Measurements from ENCODE around the gene HIPK2. TPM values are rescaled to one million over a fixed set of nuclear protein-coding genes. Genes with fewer than 3 reads are reported as not detected.

HIPK2 gene
- total RNA-seq, 2 experiments from 2014 or later = 22.5 to 27.5 TPM

DNA sequence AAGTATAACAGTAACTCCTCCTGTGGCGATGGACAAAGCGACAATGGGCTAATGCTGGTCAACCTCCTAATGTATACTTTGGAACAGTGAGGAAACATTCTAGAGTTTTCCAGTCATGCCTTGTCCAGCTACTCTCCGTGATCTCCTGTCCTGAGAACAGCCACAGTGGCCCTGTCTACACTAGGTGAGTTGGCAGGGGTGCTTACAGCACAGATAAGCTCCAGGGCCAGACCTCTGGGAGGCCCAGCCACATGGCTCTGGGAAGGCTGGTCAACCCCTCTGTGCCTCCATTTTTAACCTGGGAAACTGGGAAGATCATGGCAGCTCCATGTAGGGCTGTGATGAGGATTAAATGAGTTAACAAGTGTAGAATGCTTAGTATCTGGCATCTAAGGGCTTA lies 197.4 kb downstream of the HIPK2 start:
- no peaks in the 10 kb centered on the region for H3K9me3 Mint-ChIP-seq
- peaks cover 20% of the 10 kb centered on the region for H3K4me1 Mint-ChIP-seq
- H3K4me3 Mint-ChIP-seq = no peak overlapping the region
- no peak overlapping the region for H3K27ac Mint-ChIP-seq
- no peaks in the 10 kb centered on the region for H3K27me3 Mint-ChIP-seq
- ChIA-PET CTCF (interaction anchor here (1.4 to 2.2 kb wide), 4 partner anchors 9 to 570 kb away, joined by 3 to 8 read pairs (median 4); no protein-coding TSS in a partner anchor), POLR2A (no interaction called here)
- H3K36me3 Mint-ChIP-seq (ENCODE audit: low read depth) = no peaks in the 10 kb centered on the region
- DNase-seq = no peak

DNA sequence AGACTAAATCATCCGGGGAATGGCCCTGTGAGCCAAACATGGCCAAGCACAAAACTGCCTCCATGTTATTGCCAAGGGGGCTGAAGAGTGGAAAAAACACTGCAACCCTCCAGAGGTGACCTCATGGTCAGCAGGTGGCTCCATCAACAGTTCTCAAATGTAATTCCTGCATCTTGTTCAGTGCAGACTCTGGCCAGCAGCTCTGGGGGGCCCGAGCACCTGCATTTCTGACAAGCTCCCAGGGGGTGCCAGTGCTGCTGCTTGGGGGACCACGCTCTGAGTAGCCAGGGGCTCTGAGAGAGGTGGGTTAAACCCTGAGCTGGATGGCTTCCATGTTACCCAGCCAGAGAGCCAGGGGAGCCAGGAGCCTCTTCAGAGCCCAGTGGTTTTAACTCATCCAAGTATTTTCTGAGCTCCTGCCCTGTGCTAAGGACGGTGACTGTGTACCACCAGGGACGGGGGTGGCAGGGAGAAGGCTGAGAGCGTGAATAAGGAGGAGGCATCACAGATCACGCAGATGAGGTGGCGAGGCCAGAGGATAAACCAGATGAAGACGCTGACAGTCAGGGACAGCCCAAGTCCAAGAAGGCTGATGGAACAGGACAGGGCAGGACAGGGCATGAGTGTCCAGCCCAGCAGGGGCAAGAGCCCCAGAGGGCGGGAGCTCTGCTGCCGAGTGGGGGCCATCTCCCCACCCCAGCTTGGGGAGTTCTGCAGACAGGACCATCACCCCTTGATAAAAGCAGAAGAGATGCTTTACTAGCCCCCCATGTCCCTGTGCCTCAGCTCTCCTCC lies 201.4 kb downstream of the HIPK2 start:
- Mint-ChIP-seq H3K36me3 (ENCODE audit: low read depth) (peaks cover 6% of the 10 kb centered on the region), H3K4me1 (no peaks in the 10 kb centered on the region), H3K4me3 (no peak overlapping the region), H3K27me3 (no peaks in the 10 kb centered on the region), H3K9me3 (no peaks in the 10 kb centered on the region), H3K27ac (no peak overlapping the region)
- CTCF ChIA-PET = interaction anchor here (1.4 to 1.7 kb wide), 2 partner anchors 8 to 31 kb away, joined by 3 read pairs; no protein-coding TSS in a partner anchor
- POLR2A ChIA-PET = no interaction called here
- no peak for DNase-seq

DNA sequence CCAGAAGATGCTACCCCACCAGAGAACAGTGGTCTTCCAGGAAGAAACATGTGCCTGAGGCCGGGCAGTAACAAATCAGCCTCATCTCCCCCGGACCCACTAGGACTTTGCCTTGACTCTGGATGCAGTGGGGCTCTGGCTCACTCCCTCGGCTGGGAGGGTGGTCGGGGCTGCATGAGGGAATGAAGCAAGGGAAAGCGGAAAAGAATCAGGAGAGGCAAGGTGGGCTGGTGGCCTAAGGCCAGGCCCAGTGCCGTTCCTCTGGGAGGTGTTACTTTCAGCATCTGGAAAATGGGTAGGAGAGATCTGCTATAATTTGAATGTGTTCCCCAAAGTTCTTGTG lies 202.5 kb downstream of the HIPK2 start:
- CTCF ChIA-PET = interaction anchor here (1.0 to 1.7 kb wide), 3 partner anchors 9 to 30 kb away, joined by 3 read pairs; no protein-coding TSS in a partner anchor
- no peaks in the 10 kb centered on the region for H3K27me3 Mint-ChIP-seq
- H3K36me3 Mint-ChIP-seq (ENCODE audit: low read depth) = peaks cover 6% of the 10 kb centered on the region

DNA sequence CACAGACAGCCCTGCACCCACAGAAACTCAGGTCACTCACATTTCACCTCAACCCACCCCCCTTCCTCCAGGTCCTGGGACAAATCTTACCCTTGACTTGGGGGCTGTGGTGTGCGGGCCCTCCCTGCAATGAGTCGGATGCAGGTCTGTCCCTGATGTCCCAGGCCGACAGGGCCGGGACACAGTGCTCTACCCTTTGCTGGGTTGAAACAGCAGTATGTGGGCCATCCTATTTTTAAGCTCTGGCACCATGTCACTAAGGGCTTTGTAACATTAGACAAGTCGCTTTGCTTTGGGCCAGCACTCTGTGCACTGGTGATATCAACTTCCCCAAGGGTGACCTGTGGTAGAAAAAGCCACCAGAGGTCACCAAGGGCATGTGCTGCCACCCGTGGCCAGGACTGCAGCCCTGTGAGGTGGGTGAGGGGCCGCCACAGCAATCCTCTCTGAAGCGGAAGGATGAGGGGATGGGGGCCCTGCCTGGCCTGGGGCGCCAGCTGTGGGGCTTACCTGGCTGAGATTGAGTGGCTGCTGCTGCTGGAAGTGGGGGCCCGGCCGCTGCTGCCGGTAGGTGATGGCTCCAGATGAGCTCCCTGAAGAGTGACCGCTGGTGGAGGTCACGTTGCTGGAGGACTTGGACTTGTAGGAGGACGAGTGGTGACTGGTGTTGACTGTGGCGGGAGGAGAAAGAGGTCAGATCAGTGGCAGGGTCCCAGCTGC lies 203.0 kb downstream of the HIPK2 start:
- DNase-seq = no peak
- peaks cover 6% of the 10 kb centered on the region for H3K36me3 Mint-ChIP-seq (ENCODE audit: low read depth)
- CTCF ChIA-PET = interaction anchor here (1.0 to 1.4 kb wide), 2 partner anchors 27 to 29 kb away, joined by 3 read pairs; no protein-coding TSS in a partner anchor
- no peaks in the 10 kb centered on the region for H3K4me1 Mint-ChIP-seq
- no peak overlapping the region for H3K27ac Mint-ChIP-seq
- H3K27me3 Mint-ChIP-seq = no peaks in the 10 kb centered on the region
- POLR2A ChIA-PET = no interaction called here
- no peaks in the 10 kb centered on the region for H3K9me3 Mint-ChIP-seq
- H3K4me3 Mint-ChIP-seq = no peak overlapping the region

More for the DNA sequence above, 202.5 kb downstream of the HIPK2 start:
- Mint-ChIP-seq H3K9me3 (no peaks in the 10 kb centered on the region), H3K4me3 (no peak overlapping the region), H3K27ac (no peak overlapping the region), H3K4me1 (no peaks in the 10 kb centered on the region)
- POLR2A ChIA-PET = no interaction called here
- no peak for DNase-seq

DNA sequence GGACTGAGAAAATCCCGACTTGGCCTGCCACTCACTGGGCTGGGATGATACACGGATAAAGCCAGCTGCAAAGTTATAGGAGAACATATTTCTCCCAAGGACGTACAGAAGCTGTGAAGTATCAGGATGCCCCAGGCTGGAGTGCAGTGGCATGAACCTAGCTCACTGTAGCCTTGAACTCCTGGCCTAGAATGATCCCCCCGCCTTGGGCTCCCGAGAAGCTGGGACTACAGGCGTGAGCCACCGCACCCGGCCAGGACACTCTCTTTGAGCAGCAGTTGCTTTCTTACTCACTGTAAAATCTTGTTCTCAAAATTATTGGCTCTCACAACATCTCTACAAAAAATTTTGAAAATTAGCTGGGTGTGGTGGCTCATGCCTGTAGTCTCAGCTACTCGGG lies 203.9 kb downstream of the HIPK2 start:
- Mint-ChIP-seq H3K27me3 (no peaks in the 10 kb centered on the region), H3K36me3 (ENCODE audit: low read depth) (peaks cover 6% of the 10 kb centered on the region), H3K4me1 (no peaks in the 10 kb centered on the region), H3K27ac (peak overlapping the region; percentile 46), H3K9me3 (no peaks in the 10 kb centered on the region), H3K4me3 (no peak overlapping the region)
- ChIA-PET CTCF (interaction anchor here (0.6 to 0.7 kb wide), 3 partner anchors 15 to 76 kb away, joined by 3 to 4 read pairs (median 3); no protein-coding TSS in a partner anchor), POLR2A (no interaction called here)
- DNase-seq = no peak

DNA sequence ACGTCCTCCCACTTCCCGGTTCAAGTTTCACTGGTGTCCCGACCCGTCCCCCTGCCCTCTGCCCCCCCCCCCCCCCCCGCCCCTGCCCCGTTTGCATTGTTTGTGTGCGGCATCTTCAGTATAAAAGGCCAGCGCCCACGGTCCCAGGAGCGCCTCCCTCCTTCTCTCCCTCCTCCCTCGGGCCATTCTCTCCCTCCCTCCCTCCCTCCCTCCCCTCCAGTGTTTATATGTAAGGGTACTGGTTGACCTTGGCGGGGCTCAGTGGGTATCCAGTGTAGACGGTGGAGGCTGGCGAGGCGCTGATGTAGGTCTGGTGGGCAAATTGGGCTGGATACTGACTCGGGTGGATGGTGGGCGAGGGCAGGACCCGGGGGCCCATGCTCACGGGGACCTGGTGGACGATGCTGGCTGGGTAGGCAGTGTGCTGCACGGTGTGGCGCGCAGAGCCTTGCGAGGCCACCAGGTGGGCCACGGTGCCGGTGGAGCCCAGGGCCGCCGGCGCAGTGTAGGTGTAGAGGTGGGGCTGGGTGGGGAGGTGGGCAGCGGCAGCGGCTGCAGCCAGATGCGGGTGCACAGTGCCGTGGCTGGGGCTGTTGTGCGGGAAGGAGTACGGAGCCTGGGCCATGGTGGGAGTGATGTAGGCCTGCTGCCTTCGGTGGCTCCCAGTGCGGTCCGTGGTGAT lies 205.0 kb downstream of the HIPK2 start:
- Mint-ChIP-seq H3K36me3 (ENCODE audit: low read depth) (peaks cover 8% of the 10 kb centered on the region), H3K27ac (no peak overlapping the region), H3K9me3 (no peaks in the 10 kb centered on the region), H3K27me3 (no peaks in the 10 kb centered on the region), H3K4me1 (no peaks in the 10 kb centered on the region), H3K4me3 (no peak overlapping the region)
- no peak for DNase-seq
- CTCF ChIA-PET = interaction anchor here (0.8 kb wide), 1 partner anchor 431 kb away, joined by 3 read pairs; no protein-coding TSS in a partner anchor
- POLR2A ChIA-PET = no interaction called here

DNA sequence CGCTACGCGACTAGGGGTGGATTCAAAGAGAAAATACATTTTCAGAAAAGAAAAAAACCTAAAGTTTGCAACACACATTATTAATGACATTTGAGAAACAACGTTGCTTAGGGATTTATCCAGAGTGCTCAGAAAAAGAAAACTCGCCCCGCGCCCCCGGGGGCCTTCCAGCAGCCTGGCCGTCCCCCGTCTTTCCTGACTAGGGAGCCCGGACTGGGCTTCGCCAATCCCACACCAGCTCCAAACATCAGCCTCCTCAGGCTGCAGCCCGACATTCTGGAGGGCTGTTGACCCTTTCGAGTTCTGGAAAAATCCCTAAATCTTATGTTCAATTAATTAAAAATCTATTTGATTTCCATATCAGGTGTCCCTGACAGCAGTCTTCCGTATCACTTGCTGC lies 205.7 kb downstream of the HIPK2 start:
- Mint-ChIP-seq H3K4me1 (no peaks in the 10 kb centered on the region), H3K9me3 (no peaks in the 10 kb centered on the region), H3K27me3 (no peaks in the 10 kb centered on the region), H3K27ac (no peak overlapping the region), H3K36me3 (ENCODE audit: low read depth) (peaks cover 9% of the 10 kb centered on the region), H3K4me3 (no peak overlapping the region)
- DNase-seq = no peak
- CTCF ChIA-PET = interaction anchor here (0.8 kb wide), 1 partner anchor 432 kb away, joined by 3 read pairs; no protein-coding TSS in a partner anchor
- POLR2A ChIA-PET = no interaction called here

DNA sequence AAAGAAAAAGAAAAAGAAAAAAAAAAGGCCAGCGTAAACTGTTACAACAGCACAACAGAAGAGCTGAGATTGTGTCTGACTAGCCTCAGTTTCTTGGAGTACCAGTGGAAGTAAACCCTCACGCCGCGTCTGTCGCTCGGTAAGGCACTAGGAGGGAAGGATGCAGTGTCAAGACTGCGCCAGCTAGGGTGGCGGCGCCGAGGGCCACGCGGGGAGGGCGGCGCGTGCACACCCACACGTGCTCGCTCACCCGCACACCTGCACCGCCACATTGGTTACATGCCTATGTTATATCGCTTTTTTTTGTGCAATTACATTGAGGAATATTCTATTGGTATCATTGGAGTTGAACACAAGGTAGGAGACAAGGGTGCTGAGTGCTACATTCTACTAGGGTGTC lies 206.1 kb downstream of the HIPK2 start:
- Mint-ChIP-seq H3K27me3 (no peaks in the 10 kb centered on the region), H3K4me1 (no peaks in the 10 kb centered on the region), H3K9me3 (no peaks in the 10 kb centered on the region), H3K4me3 (no peak overlapping the region), H3K36me3 (ENCODE audit: low read depth) (peaks cover 9% of the 10 kb centered on the region), H3K27ac (no peak overlapping the region)
- ChIA-PET POLR2A (no interaction called here), CTCF (no interaction called here)
- no peak for DNase-seq

DNA sequence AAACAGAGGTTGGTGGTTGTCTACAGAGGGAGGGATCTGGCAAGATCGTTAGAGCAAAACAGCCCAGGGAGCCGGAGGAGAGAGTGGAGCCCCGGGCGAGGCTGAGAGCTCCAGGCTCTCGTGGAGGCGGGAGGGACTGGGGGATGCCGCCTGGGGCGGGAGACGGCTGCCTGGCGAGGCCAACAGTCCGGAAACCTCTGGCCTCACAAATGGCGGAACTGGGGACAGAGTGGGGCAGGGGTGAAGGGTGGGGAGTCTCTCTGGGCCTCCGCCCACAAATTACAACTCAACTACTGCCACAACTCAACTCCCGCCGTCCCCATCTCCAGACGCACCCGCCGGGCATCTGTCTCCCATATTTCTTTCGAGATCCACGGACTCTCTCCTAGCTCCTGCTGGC lies 206.6 kb downstream of the HIPK2 start:
- POLR2A ChIA-PET = no interaction called here
- peaks cover 9% of the 10 kb centered on the region for H3K36me3 Mint-ChIP-seq (ENCODE audit: low read depth)
- H3K4me1 Mint-ChIP-seq = peaks cover under 1% of the 10 kb centered on the region
- H3K4me3 Mint-ChIP-seq = no peak overlapping the region
- DNase-seq = no peak
- H3K27ac Mint-ChIP-seq = no peak overlapping the region
- H3K27me3 Mint-ChIP-seq = no peaks in the 10 kb centered on the region
- no peaks in the 10 kb centered on the region for H3K9me3 Mint-ChIP-seq
- CTCF ChIA-PET = no interaction called here

DNA sequence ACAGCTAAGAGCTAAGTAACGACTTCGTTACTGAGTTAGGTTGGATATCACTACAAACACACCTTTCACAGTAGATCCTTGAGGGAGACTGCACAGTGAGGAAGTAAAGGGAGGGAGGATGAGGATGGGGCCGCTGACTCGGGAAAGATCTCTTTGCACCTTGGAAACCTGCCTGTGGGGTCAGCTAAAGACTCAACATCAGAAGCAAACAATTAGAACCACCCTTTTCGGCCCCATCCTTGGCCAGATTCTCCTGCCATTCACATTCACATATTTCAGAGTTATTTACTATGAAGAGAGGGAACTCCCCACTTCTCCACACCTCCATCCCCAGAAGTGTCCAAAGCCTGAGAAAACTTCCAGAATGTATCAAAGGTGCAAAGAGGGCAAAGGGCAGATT lies 207.2 kb downstream of the HIPK2 start:
- Mint-ChIP-seq H3K36me3 (ENCODE audit: low read depth) (peaks cover 9% of the 10 kb centered on the region), H3K4me1 (peaks cover 4% of the 10 kb centered on the region), H3K4me3 (no peak overlapping the region), H3K27me3 (no peaks in the 10 kb centered on the region), H3K9me3 (no peaks in the 10 kb centered on the region), H3K27ac (no peak overlapping the region)
- no peak for DNase-seq
- ChIA-PET POLR2A (no interaction called here), CTCF (no interaction called here)

DNA sequence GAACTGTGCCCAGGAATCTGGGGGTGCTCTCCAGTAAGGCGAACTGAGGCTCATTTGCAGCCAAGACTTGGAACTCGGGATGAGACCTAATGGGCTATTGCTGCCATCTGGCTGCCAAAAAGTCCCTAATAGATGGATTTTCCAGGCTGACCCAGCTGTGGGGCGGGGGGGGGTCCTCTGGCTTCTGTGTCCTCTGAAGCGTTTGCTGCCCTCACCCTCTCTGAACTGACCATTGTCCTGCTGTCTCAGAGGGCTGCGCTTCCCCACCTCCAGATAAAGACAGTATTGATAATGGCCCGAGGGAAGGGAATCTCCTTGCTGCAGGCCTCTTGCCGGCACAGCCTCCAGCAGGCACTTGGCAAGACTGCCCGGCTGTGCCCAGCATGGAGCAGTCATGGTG lies 207.7 kb downstream of the HIPK2 start:
- Mint-ChIP-seq H3K27ac (no peak overlapping the region), H3K9me3 (no peaks in the 10 kb centered on the region), H3K4me3 (no peak overlapping the region), H3K36me3 (ENCODE audit: low read depth) (peaks cover 9% of the 10 kb centered on the region), H3K27me3 (no peaks in the 10 kb centered on the region), H3K4me1 (peaks cover 8% of the 10 kb centered on the region)
- no peak for DNase-seq
- ChIA-PET POLR2A (no interaction called here), CTCF (no interaction called here)

DNA sequence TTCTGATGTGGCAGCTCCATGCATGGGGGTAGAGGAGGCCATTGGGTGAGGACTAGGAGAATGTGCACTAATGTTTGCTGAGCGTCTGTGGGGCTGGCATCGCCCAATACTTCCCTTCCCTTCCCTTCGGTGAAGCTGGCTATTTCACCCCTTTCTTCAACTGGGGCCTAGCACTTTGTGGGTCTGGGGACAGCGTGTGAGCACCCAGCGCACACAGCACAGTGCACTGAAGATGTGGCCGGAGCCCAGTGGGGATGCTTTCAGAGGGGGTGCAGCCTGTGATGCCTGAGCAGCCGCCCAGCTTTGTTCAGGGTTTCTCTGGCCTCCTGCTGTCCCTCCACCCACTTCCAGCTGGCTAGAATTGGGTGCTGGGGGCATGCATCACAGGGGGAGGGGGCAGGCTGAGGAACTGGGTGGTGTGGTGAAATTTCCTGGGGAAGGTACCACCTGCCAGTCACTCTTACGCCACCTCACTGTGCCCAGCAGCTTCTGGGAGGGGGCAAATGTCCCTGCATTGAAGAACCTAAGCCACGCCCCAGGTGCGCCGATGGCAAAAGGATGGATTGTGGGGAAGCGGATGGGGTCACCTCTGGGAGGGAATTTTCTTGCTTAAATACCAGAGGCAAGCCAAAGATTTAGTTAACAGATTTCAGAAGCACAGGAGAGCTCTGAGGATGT lies 208.8 kb downstream of the HIPK2 start:
- Mint-ChIP-seq H3K27me3 (no peaks in the 10 kb centered on the region), H3K4me3 (no peak overlapping the region), H3K4me1 (peaks cover 14% of the 10 kb centered on the region), H3K9me3 (no peaks in the 10 kb centered on the region), H3K27ac (no peak overlapping the region), H3K36me3 (ENCODE audit: low read depth) (peaks cover 6% of the 10 kb centered on the region)
- ChIA-PET CTCF (interaction anchor here (0.7 to 1.0 kb wide), 2 partner anchors 11 to 695 kb away, joined by 4 to 5 read pairs; no protein-coding TSS in a partner anchor), POLR2A (no interaction called here)
- DNase-seq = no peak

All from activated CD4-positive, alpha-beta T cell treated with anti-CD3 and anti-CD28 coated beads, Interleukin-2, amount 10 ng/mL, durations not matched to agents 7 days and 5 days (primary cell).